ENCODE data around the gene GPR89A.
A peak's percentile ranks its signal among the peaks of the same experiment; 100 is the strongest.
"Not testable (repeated sequence)": the region's sequence is repeated elsewhere in the genome, so short reads cannot be mapped to it uniquely, and the experiment has no call there.

GPR89A gene

GRCh38 chr1:145607833-145608733 lies at the start of gene GPR89A:
Gene GPR89A, plus strand, starts transcription at chr1:145607988. Its CDS starts 146 bp downstream, at chr1:145608134.
- ATAC-seq = peak; percentile 98

DNA sequence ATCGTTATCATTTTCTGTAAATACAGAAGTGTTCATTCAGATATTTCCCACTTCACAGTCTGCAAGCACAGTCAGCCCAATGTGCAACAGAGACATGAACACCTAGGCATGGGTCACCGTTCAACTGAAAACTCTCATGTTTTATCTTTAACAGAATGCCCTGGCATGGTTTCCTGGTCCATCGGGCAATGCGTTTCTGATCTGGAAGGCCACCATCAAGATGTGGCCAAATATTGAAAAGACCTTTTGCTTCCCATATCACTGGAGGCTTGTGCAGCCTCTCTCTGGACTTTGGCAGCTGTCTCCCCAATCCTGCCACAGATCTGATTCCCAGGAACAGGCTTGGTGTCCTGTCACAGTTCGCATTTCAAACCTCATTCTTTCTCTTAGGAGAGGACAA lies 21.0 kb upstream of the GPR89A start:
- ATAC-seq = not testable (repeated sequence)

- not testable (repeated sequence) for ATAC-seq
Measured at GRCh38 chr1:145590806-145591205, 17.0 kb upstream of the GPR89A start.

GRCh38 chr1:145592347-145592746 lies 15.4 kb upstream of the GPR89A start:
- ATAC-seq = not testable (repeated sequence)

- not testable (repeated sequence) for ATAC-seq
Measured at GRCh38 chr1:145595421-145595820, 12.4 kb upstream of the GPR89A start.

DNA sequence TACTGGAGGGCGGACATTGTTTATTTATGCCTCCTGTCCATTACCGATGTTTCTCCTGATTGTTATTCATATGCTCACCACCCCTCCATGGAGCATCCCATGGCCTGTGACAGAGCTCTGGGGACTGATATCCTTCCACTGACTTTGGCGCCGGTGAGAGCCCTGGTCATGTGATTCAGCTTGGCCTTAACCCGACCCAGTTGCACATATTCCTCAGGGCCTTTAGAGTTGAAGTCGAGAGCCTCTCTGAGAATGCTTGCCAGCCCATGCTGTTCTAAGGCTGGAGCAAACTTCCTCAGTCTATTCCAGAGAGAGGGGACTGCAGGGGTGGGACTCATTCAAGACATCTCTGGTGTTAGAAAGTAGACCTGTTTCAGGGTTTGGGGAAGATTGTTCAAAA lies 11.6 kb upstream of the GPR89A start:
- not testable (repeated sequence) for ATAC-seq

- not testable (repeated sequence) for ATAC-seq
Measured at GRCh38 chr1:145599426-145599825, 8.4 kb upstream of the GPR89A start.

DNA sequence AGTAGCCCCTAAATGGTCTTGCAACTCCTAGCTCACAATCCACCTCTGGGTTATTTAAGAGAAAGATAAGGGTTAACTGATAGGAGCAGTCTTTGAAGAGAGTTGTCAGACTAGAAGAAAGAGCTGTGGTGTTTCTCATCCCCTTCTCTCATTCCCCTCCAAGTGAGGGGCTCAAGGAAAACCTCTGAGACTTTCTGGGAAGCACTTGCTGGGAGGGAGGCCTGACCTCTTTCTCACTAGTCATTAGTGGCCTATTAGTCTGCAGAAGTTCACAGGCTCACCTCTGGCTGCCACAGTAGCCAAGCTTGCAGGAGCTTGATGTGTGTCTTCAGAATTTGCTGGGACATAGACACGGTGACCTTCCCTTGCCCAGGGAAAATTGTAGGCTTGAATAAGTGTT lies 6.2 kb upstream of the GPR89A start:
- no peak for ATAC-seq
- no peak for TF ChIP-seq TOX (CRISPR knock-in tag; IDR thresholded peaks at IDR 0.05; ENCODE audit: borderline replicate concordance)
- TF ChIP-seq ZFP30 (CRISPR knock-in tag; IDR thresholded peaks at IDR 0.05) = no peak
- TF ChIP-seq, protein P1, sequence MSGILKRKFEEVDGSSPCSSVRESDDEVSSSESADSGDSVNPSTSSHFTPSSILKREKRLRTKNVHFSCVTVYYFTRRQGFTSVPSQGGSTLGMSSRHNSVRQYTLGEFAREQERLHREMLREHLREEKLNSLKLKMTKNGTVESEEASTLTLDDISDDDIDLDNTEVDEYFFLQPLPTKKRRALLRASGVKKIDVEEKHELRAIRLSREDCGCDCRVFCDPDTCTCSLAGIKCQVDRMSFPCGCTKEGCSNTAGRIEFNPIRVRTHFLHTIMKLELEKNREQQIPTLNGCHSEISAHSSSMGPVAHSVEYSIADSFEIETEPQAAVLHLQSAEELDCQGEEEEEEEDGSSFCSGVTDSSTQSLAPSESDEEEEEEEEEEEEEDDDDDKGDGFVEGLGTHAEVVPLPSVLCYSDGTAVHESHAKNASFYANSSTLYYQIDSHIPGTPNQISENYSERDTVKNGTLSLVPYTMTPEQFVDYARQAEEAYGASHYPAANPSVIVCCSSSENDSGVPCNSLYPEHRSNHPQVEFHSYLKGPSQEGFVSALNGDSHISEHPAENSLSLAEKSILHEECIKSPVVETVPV (CRISPR knock-in tag; IDR thresholded peaks at IDR 0.05) = no peak
- TF ChIP-seq ARNTL (CRISPR knock-in tag; IDR thresholded peaks at IDR 0.05; ENCODE audit: borderline replicate concordance, low read depth) = no peak
- TF ChIP-seq CSDC2 (CRISPR knock-in tag; IDR thresholded peaks at IDR 0.05) = no peak
- TF ChIP-seq, protein P2, sequence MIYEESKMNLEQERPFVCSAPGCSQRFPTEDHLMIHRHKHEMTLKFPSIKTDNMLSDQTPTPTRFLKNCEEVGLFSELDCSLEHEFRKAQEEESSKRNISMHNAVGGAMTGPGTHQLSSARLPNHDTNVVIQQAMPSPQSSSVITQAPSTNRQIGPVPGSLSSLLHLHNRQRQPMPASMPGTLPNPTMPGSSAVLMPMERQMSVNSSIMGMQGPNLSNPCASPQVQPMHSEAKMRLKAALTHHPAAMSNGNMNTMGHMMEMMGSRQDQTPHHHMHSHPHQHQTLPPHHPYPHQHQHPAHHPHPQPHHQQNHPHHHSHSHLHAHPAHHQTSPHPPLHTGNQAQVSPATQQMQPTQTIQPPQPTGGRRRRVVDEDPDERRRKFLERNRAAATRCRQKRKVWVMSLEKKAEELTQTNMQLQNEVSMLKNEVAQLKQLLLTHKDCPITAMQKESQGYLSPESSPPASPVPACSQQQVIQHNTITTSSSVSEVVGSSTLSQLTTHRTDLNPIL (CRISPR knock-in tag; IDR thresholded peaks at IDR 0.05; ENCODE audit: low read depth) = no peak

DNA sequence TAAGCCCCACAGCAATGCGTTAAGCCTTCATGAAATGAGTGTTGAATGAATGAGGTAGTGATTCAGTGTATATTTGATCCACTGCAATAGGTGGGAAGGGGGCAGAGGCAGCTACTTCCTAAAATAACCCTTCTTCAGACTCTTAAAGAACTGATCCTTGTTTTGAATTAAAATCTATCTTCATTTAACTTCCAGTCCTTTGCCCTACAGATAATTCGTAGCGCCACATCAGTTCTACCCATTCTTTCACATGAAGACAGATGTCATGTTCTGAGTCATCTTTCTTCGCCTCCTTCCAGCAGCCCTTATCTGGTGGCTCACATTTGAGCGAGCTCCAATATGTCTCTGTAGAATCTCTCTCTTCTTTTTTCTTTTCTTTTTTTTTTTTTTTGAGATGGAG lies 948 bp upstream of the GPR89A start:
- ATAC-seq = not testable (repeated sequence)

GRCh38 chr1:145607289-145607688 lies 499 bp upstream of the GPR89A start:
- ATAC-seq = not testable (repeated sequence)

GRCh38 chr1:145610744-145611143 lies 3.0 kb downstream of the GPR89A start:
- ATAC-seq = not testable (repeated sequence)

- not testable (repeated sequence) for ATAC-seq
Measured at GRCh38 chr1:145620073-145620472, 12.3 kb downstream of the GPR89A start.

DNA sequence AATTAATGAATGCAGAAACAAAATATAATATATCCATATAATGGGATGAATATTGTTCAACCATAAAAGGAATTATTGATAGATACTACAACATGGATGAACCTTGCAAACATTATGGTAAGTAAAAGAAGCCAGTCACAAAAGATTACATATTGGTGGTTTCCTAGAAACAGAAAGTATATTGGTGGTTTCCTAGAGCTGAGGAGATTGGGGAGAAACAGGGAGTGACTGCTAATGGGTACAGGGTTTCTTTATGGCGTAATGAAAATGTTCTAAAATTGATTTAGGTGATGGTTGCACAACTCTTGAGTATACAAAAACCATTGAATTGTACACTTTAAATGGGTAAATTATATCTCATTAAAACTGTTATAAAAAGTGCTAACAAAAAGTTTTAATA lies 14.4 kb downstream of the GPR89A start:
- not testable (repeated sequence) for ATAC-seq

- not testable (repeated sequence) for ATAC-seq
Measured at GRCh38 chr1:145636237-145636636, 28.4 kb downstream of the GPR89A start.

- ATAC-seq = not testable (repeated sequence)
Measured at GRCh38 chr1:145641886-145642285, 34.1 kb downstream of the GPR89A start.

GRCh38 chr1:145643990-145644389 lies 36.2 kb downstream of the GPR89A start:
- ATAC-seq = not testable (repeated sequence)

- not testable (repeated sequence) for ATAC-seq
Measured at GRCh38 chr1:145656245-145656943, 48.6 kb downstream of the GPR89A start.

- not testable (repeated sequence) for ATAC-seq
Measured at GRCh38 chr1:145662502-145662901, 54.7 kb downstream of the GPR89A start.

DNA sequence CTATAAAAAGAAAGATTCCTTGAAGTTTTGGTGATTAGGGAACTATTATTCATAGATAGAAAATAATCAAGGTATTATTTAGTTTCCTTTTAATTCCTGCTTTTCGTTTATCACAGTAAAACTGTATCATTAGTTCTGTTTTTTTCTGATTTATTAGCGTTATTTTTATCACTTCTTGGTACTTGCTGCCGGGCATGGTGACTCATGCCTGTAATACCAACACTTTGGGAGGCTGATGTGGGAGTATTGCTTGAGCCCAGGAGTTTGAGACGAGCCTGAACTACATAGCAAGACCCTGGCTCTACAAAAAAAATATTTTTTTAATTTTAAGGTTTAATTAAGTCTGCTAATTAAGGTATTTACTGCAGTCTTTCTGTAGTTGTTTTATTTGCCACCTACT lies 57.2 kb downstream of the GPR89A start:
- ATAC-seq = not testable (repeated sequence)

Measured in SK-N-SH treated with all-trans-retinoic acid at 6 μM for 48 hours (cell line).